Osteocyte (in vitro differentiated cells): Measurements from ENCODE around the gene PTPRB. TPM values are rescaled to one million over a fixed set of nuclear protein-coding genes. Genes with fewer than 3 reads are reported as not detected.

Source experiments
- DNase-seq: peaks from one replicate; pipeline ENCODE4 v3.0.0; 2021; ENCODE audit warnings: mixed read lengths; ENCODE audit not compliant: unreplicated experiment; ENCODE audit errors: extremely low spot score
- H3K27ac Mint-ChIP-seq: one replicate; pipeline ENCODE4 v1.8.0; 2021; ENCODE audit warnings: mild to moderate bottlenecking, mixed read lengths; ENCODE audit not compliant: unreplicated experiment
- H3K27me3 Mint-ChIP-seq: one replicate; pipeline ENCODE4 v1.8.0; 2021; ENCODE audit warnings: mixed read lengths; ENCODE audit not compliant: unreplicated experiment
- H3K36me3 Mint-ChIP-seq: one replicate; pipeline ENCODE4 v1.8.0; 2021; ENCODE audit warnings: mixed read lengths; ENCODE audit not compliant: unreplicated experiment
- H3K4me1 Mint-ChIP-seq: one replicate; pipeline ENCODE4 v1.8.0; 2021; ENCODE audit warnings: mixed read lengths; ENCODE audit not compliant: unreplicated experiment
- H3K4me3 Mint-ChIP-seq: one replicate; pipeline ENCODE4 v1.8.0; 2021; ENCODE audit warnings: mild to moderate bottlenecking, moderate library complexity, mixed read lengths; ENCODE audit not compliant: unreplicated experiment
- H3K9me3 Mint-ChIP-seq: one replicate; pipeline ENCODE4 v1.8.0; 2021; ENCODE audit warnings: mixed read lengths; ENCODE audit not compliant: unreplicated experiment
- total RNA-seq: library from RNA; stranded (reverse); gene quantifications from 2 replicates; pipeline ENCODE4 v1.2.1, GENCODE V29; 2021
- TF ChIP-seq, protein P1 (sequence below): fragments of 200-600 bp; sonication (generic); IDR thresholded peaks from 2 replicates; pipeline ENCODE4 v1.5.0; 2021; ENCODE audit warnings: antibody characterized with exemption, mild to moderate bottlenecking, moderate library complexity

The PTPRB gene
- total RNA-seq, 1 donor from 2014 or later, result 0.05 TPM

DNA sequence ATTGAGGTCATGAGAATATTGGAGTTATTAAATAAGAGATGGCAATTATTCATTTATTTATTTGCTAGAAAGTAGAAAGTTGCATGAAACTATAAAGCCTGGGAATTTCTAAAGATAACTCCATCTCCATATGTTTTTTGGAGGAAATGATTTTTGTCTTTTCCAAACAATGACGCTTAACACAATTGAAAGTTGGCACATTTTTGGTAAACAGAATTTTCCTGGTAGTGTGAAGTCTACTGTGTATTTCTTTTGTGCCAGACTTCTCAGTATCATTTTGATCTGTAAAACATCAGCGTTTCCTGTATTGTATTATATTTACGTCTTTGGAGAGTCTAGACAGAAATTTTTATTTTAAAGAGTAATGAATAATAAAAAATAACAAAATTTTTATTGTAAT is 33.7 kb upstream of the PTPRB start:
- Mint-ChIP-seq H3K4me1 (no peaks in the 10 kb centered on the region), H3K9me3 (no peaks in the 10 kb centered on the region), H3K27me3 (peaks cover 18% of the 10 kb centered on the region), H3K4me3 (no peak overlapping the region), H3K27ac (no peak overlapping the region), H3K36me3 (no peaks in the 10 kb centered on the region)
- TF ChIP-seq, protein P1, sequence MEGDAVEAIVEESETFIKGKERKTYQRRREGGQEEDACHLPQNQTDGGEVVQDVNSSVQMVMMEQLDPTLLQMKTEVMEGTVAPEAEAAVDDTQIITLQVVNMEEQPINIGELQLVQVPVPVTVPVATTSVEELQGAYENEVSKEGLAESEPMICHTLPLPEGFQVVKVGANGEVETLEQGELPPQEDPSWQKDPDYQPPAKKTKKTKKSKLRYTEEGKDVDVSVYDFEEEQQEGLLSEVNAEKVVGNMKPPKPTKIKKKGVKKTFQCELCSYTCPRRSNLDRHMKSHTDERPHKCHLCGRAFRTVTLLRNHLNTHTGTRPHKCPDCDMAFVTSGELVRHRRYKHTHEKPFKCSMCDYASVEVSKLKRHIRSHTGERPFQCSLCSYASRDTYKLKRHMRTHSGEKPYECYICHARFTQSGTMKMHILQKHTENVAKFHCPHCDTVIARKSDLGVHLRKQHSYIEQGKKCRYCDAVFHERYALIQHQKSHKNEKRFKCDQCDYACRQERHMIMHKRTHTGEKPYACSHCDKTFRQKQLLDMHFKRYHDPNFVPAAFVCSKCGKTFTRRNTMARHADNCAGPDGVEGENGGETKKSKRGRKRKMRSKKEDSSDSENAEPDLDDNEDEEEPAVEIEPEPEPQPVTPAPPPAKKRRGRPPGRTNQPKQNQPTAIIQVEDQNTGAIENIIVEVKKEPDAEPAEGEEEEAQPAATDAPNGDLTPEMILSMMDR, result no peak
- DNase-seq, result no peak

- H3K9me3 Mint-ChIP-seq, result no peaks in the 10 kb centered on the region
- peaks cover 9% of the 10 kb centered on the region for H3K27me3 Mint-ChIP-seq
- TF ChIP-seq, protein P1, result no peak
- no peak for DNase-seq
- no peak overlapping the region for H3K4me3 Mint-ChIP-seq
- H3K27ac Mint-ChIP-seq, result no peak overlapping the region
- H3K4me1 Mint-ChIP-seq, result peaks cover 4% of the 10 kb centered on the region
- no peaks in the 10 kb centered on the region for H3K36me3 Mint-ChIP-seq
Observed at GRCh38 chr12:70667253-70667652, 30.0 kb upstream of the PTPRB start.

DNA sequence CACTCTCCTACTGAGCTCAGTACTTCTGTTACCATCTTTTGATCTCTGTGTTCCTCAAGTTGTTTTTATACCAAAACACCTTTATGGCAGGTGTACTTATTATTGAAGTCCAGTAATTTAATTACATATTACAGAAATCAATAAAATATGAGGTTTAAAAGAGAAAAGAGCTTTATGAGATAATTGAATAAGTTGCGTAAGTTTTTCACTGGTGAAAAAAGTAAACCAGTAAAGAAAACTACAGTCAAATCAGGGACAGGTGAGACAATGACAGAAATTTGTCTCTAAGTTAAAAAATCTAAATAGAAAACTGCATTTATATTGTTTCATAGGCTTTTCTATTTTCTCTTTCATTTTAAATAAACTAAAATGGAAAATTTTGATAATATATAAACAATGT is 29.1 kb upstream of the PTPRB start:
- no peak overlapping the region for H3K4me3 Mint-ChIP-seq
- H3K9me3 Mint-ChIP-seq, result no peaks in the 10 kb centered on the region
- no peak for DNase-seq
- H3K4me1 Mint-ChIP-seq, result peaks cover 11% of the 10 kb centered on the region
- TF ChIP-seq, protein P1, result no peak
- H3K36me3 Mint-ChIP-seq, result no peaks in the 10 kb centered on the region
- peaks cover 9% of the 10 kb centered on the region for H3K27me3 Mint-ChIP-seq
- no peak overlapping the region for H3K27ac Mint-ChIP-seq

- no peak overlapping the region for H3K4me3 Mint-ChIP-seq
- no peaks in the 10 kb centered on the region for H3K9me3 Mint-ChIP-seq
- H3K36me3 Mint-ChIP-seq, result no peaks in the 10 kb centered on the region
- no peak overlapping the region for H3K27ac Mint-ChIP-seq
- no peak for DNase-seq
- TF ChIP-seq, protein P1, result no peak
- peaks cover 16% of the 10 kb centered on the region for H3K4me1 Mint-ChIP-seq
- H3K27me3 Mint-ChIP-seq, result peaks cover 5% of the 10 kb centered on the region
Observed at GRCh38 chr12:70664465-70664881, 27.2 kb upstream of the PTPRB start.

GRCh38 chr12:70663838-70664237 is 26.6 kb upstream of the PTPRB start:
- H3K4me1 Mint-ChIP-seq, result peaks cover 16% of the 10 kb centered on the region
- H3K36me3 Mint-ChIP-seq, result no peaks in the 10 kb centered on the region
- TF ChIP-seq, protein P1, result no peak
- H3K27ac Mint-ChIP-seq, result no peak overlapping the region
- H3K4me3 Mint-ChIP-seq, result no peak overlapping the region
- peaks cover 4% of the 10 kb centered on the region for H3K27me3 Mint-ChIP-seq
- no peaks in the 10 kb centered on the region for H3K9me3 Mint-ChIP-seq
- no peak for DNase-seq
